Gastroesophageal sphincter (tissue), 3 donors: ENCODE results near the gene CD72.

ENCODE experiments used
- CTCF ChIP-seq, 4 experiments: fragments of 200-600 bp in 2 of 4; fragments of 450-650 bp in 2 of 4; sonication (generic) in 1 of 4; IDR thresholded peaks; one replicate each; pipeline ENCODE4 v1.5.1; 2017 to 2019; ENCODE audit warnings: antibody characterized with exemption in 4 of 4, mild to moderate bottlenecking in 2 of 4, moderate library complexity in 2 of 4
- POLR2A ChIP-seq, 2 donors: fragments of 450-650 bp; IDR thresholded peaks; one replicate each; pipeline ENCODE4 v1.6.1; 2017; ENCODE audit warnings: antibody characterized with exemption in 2 of 2, mild to moderate bottlenecking in 2 of 2, moderate library complexity in 1 of 2
- POLR2AphosphoS5 ChIP-seq: sonication (generic); formaldehyde crosslinking; IDR thresholded peaks from one replicate; pipeline ENCODE4 v1.6.1; 2017; ENCODE audit warnings: antibody characterized with exemption

DNA sequence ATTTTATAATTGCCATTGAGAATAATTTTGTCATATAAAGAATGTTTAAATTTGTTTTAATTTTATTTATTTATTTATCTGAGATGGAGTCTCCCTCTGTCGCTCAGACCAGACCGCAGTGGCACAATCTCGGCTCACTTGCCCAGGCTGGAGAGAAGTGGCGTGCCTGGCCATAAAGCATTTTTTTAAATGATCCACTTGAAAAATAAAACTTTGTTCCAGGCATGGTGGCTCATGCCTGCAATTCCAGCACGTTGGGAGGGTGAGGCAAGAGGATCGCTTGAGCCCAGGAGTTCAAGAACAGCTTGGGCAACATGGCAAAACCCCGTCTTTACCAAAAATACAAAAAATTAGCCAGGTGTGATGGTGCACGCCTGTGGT is 34.6 kb upstream of the CD72 start:
- TF ChIP-seq CTCF (IDR thresholded peaks at IDR 0.05): no peak
- TF ChIP-seq POLR2A (IDR thresholded peaks at IDR 0.05): no peak
- no peak for TF ChIP-seq POLR2AphosphoS5
